ENCODE results near the gene SASH1. TPM values are rescaled to one million over a fixed set of nuclear protein-coding genes. Genes with fewer than 3 reads are reported as not detected.

Gene SASH1
- total RNA-seq, 4 donors from 2014 or later, result 142 to 214 (median 173) TPM

GRCh38 chr6:148500402-148500801, 157.8 kb downstream of the SASH1 start:
- ATAC-seq (ENCODE audit: low FRiP score) (no peak), DNase-seq (ENCODE audit: low spot score) (no peak)
- TF ChIP-seq CTCF (IDR thresholded peaks at IDR 0.05), result no peak

- TF ChIP-seq CTCF (IDR thresholded peaks at IDR 0.05), result no peak
- ATAC-seq (ENCODE audit: low FRiP score) (peak; percentile 68), DNase-seq (ENCODE audit: low spot score) (no peak)
These were observed 158.5 kb downstream of the SASH1 start for GRCh38 chr6:148501178-148501590.

- TF ChIP-seq CTCF (IDR thresholded peaks at IDR 0.05), result no peak
- DNase-seq (ENCODE audit: low spot score), result no peak
- peak; percentile 49 for ATAC-seq (ENCODE audit: low FRiP score)
These were observed 159.6 kb downstream of the SASH1 start for GRCh38 chr6:148502083-148502772.

GRCh38 chr6:148502773-148503135, 160.1 kb downstream of the SASH1 start:
- DNase-seq (ENCODE audit: low spot score), result no peak
- TF ChIP-seq CTCF (IDR thresholded peaks at IDR 0.05), result no peak
- no peak for ATAC-seq (ENCODE audit: low FRiP score)

GRCh38 chr6:148503703-148504102, 161.1 kb downstream of the SASH1 start:
- no peak for TF ChIP-seq CTCF (IDR thresholded peaks at IDR 0.05)
- DNase-seq (ENCODE audit: low spot score) (no peak), ATAC-seq (ENCODE audit: low FRiP score) (no peak)

- ATAC-seq (ENCODE audit: low FRiP score), result no peak
- no peak for DNase-seq (ENCODE audit: low spot score)
- no peak for TF ChIP-seq CTCF (IDR thresholded peaks at IDR 0.05)
These were observed 165.1 kb downstream of the SASH1 start for GRCh38 chr6:148507774-148508173.

GRCh38 chr6:148508401-148509041, 165.9 kb downstream of the SASH1 start:
- TF ChIP-seq CTCF (IDR thresholded peaks at IDR 0.05), result no peak
- DNase-seq (ENCODE audit: low spot score), result no peak
- no peak for ATAC-seq (ENCODE audit: low FRiP score)
